GM19463 (cell line): ENCODE measurements around the gene VASH2.

ENCODE experiments used
- ATAC-seq: cut with Tn5 transposase; IDR thresholded peaks from one replicate; pipeline ENCODE4 v1.9.1; 2021; ENCODE audit warnings: mild to moderate bottlenecking, moderate library complexity; ENCODE audit not compliant: unreplicated experiment

VASH2 gene

DNA sequence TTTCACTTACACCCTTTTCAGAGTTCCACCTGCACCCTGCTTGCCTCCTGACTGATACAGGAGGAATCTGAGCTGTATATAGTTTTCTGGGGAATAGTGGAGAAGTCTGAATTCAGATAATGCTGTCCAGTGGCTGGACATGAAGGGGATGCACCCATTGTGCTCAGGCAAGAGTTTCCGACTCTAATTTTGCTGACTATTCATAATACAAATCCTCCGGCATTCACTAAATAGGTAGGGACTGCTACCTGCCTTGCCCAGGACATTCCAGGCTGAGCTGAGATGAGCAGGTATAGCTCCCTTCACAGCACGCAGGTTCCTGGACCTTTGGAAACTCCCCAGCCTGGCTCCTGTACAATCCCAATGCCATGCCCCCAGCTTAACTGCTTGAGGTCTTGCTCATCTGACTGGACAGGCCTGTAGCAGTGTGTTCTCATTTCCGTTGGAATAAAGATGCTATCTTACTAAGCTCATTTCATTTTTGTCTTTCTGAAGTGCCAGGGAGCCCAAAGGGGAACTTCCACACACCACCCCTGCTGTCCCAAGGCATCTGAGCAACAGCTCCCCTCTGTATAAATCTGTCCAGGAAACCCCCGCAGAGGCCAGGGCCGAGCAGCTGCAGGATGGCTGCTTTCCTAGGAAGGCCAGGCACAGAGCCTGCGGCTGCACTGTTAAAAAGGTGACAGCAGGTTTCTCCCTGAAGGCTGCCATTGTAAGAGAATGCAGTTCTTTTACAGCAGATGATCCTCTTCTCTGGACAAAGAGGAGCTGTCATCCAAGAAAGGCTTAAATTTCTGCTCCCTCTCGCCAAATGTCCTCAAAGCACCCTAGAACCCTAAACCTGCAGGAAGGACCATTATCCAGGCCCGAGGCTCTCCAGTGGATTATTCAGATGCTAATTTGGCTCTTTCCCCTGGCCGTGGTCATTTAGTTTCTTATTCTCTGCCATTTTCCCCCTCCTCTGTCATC is 21.7 kb upstream of the VASH2 start:
- ATAC-seq, result peak; percentile 69

DNA sequence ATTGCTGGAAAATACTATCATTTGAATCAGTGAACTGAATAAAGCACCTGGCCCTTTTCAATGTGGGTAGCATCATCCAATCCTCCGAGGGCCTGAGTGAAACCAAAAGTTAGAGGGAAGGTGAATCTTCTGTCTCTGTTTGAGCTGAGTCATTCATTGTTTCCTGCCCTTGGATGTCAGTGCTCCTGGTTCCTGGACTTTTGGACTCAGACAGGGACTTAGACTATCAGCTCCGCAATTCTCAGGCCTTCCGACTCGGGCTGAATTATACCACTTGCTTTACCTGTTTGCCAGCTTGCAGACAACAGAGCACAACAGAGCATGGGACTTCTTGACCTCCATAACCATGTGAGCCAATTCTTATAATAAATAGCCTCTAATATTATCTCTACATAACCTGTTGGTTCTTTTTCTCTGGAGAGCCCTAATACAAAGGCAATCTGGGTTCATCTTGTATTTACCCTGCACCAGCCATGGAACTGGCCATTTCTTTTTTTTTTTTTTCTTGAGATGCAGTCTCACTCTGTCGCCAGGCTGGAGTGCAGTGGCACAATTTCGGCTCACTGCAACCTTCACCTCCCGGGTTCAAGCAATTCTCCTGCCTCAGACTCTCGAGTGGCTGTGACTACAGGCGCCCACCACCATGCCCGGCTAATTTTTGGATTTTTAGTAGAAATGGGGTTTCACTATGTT is 19.2 kb upstream of the VASH2 start:
- ATAC-seq, result no peak

DNA sequence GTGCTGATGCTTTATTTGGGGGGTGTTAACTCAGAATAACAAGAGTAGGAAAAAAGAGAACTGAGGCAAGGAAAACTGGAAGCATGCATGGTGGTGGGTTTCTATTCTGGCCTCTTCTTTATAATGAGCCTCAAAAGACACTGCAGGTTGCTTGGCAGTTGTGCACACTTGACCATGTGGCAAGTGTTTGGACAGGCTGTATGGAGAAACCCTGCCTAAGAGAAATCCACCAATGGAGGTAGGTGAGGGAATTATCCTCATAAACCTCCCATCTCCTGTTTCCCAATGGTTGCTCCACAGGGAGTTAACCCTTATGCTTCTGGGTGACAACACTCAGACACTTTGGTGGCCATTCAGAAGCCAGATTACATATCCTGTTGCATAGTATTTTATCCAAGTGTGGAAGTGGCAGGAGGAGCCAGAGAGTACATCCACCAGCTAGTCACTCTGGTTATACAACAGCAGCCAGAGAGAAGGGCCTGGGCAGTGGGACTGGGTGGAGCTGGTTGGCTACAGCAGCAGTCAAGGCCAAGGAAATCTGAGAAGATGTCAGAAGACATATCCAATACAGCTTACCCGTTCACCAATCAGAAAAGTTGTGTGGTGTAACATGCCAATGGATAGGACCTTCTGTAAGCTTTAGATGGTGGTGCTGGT is 16.4 kb upstream of the VASH2 start:
- no peak for ATAC-seq

DNA sequence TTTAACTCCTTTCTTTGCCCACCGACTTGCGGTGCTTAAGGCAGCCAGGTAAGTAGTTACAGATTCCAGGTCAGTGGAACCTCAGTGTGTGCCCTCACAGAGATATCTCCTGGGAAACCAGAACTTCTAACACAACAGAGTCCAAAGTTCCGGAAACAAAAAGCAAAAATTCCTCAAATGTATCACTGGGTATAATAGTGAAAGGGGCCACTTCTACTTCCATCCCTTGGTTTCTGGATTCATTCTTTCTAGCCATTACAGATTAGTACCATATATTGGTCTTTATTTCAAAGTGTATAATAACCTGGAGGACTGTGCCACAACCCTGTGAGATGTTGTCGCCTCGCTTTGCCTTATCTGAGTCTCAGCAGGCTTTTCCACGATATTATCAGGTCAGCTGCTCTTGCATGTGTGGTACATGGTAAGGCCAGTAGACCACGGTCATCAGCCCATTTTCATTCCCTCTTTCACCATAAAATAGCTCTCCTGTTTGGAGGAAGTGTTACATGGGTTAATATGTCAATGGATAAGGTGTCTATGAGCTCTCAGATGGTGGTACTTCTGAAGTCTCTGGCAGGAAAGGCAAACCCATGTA is 14.9 kb upstream of the VASH2 start:
- ATAC-seq, result no peak

DNA sequence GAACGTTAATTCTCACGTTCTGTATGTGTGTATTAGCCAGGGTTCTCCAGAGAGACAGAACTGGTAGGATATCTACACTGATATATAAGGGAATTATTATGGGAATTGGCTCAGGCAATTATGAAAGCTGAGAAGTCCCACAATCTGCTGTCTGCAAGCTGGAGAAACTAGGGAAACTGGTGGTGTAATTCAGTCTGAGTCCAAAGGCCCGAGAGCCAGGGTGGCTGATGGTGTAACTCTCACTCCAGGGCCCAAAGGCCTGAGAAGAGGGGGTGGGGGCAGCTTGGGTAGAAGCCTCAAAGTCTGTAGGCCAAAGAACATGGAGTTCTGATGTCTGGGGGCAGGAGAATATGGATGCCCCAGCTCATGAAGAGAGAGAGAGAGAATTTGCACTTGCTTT is 13.3 kb upstream of the VASH2 start:
- ATAC-seq, result no peak

DNA sequence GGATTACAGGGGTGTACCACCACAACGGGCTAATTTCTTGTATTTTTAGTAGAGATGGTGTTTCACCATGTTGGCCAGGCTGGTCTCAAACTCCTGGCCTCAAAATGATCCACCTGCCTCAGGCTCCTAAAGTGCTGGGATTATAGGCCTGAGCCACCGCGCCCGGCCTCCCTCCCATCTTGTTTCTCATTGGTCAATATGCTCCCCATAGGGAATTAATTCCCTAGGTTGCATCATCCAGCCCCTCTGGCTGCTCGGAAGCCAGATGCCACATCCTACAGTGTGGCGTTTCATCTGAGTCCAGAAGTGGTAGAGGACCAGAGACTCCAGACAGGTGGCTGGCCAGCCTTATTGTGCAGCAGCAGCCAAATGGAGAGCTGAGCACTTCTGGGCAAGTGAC is 11.5 kb upstream of the VASH2 start:
- ATAC-seq, result no peak

DNA sequence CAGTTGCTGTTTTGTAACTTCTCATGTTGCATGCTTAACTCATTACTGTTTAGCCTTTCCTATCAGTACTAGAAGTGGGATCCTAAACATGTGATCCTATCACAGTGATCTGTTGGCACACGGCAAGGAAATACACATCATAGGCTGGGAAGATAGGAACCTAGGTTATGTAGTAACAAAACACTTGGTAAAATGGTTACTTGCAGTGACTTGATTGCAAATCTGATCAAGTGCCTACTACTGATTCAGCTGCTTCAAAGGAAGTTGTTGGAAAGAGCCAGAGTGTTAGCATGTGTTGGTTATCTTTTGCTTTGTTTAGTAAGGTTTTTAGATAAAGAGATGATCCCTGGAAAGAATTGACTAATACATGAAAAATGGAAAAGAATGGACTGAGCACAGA is 8.9 kb upstream of the VASH2 start:
- ATAC-seq, result no peak

DNA sequence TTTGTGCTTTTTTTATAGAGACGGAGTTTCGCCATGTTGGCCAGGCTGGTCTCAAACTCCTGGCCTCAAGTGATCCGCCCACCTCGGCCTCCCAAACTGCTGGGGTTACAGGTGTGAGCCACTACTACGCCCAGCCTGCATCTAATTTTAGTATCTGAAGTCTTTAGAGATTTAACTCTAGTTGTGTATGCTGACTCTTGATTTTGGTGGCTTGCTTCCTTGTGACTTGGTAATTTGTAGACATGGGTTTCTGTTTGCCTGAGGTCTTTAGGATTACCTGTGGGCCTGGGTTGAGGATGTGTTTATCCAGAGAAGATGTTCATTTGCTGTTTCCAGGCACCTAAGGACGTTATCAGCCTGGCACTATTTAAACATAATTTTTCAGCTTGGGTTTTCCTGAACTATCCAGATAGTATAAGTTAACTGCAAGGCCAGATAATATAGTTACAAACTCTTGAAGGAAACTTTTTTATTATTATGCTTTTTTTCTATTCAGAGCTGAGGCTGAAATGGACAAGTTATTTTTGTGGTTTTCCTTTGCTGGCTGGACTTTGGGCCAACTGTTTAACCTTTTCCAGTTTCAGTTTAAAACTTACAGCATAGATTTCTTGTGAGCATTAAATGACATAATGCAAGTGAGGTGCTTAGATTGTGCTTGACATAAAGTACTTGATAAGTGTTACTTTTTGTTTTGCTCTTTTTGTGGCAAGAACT is 7.5 kb upstream of the VASH2 start:
- ATAC-seq, result no peak

DNA sequence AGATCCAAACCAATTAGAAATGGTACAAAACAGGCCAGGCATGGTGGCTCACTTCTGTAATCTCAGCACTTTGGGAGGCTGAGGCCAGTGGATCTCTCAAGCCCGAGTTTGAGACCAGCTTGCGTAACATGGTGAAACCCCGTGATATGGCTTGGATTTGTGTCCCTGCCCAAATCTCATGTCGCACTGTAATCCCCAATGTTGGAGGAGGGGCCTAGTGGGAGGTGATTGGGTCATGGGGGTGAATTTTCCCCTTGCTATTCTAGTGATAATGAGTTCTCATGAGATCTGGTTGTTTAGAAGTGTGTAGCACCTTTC is 7.0 kb upstream of the VASH2 start:
- no peak for ATAC-seq

DNA sequence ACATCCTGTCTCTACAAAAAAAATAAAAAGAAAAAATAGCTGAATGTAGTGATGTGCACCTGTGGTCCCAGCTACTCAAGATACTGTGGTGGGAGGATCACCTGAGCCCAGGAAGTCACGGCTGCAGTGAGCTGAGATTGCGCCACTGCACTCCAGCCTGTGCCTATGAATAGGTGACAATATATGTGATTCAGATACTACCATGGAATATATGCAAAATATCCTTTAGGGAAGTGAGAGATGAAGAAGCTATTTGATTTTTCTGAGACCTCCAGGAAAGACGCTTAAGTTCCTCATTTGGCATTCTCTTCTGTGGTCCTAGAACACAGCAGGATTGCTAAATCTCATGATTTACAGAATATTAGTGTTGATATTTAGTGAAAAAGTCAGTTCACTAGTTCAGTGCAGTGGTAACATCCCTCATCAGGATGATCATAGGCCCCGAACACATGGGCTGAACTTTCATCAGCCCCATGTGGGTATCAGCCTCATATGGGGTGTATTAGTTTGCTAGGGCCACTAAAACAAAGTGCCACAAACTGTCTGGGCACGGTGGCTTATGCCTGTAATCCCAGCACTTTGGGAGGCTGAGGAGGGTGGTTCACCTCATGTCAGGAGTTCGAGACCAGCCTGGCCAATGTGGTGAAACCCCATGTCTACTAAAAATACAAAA is 6.0 kb upstream of the VASH2 start:
- ATAC-seq, result peak; percentile 52

DNA sequence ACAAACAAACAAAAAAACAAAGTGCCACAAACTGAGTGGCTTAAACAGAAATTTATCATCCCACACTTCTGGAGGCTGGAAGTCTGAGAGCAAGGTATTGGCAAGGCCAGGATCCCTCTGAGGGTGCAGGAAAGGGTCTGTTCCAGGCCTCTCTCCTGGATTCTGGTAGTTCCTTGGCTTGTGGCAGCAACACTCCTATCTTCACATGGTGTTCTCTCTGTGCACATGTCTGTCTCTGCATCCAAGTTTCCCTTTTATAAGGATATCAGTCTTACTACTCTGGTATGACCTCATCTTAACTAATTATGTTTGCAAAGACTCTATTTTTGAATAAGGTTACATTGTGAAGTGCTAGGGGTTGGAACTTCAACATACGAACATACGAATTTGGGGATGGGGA is 5.3 kb upstream of the VASH2 start:
- no peak for ATAC-seq

DNA sequence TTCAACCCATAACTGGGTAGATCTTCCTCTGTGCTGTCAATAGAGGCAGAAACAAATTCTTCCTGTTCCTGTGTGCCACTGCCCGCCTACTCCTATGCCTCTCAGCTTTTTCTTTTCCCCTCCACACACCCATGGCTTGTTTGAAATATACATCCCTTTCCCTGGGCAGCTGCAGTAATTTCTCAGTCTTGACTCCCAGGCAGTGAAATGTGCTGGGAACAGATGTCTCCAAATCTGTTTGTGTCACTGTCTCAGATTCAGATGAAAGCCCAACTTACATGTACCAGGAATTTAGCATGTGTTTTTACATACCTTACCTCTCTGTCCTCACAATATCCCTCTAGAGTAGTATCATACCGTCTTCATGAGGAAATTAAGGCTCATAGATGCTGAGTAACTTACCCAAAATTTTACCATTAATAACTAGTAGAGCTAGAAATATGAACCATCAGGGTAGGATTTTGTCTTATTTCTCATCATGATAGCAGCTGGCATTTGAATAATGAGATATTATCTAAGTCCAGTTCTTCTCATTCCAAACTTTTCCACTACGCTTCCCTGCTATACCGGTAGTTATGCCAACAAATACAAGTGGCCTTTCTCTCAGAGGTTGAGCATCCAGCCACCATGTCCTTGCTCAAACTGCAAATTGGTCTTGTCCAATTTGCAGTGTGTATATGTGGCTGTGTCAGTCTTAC is 4.7 kb upstream of the VASH2 start:
- no peak for ATAC-seq

DNA sequence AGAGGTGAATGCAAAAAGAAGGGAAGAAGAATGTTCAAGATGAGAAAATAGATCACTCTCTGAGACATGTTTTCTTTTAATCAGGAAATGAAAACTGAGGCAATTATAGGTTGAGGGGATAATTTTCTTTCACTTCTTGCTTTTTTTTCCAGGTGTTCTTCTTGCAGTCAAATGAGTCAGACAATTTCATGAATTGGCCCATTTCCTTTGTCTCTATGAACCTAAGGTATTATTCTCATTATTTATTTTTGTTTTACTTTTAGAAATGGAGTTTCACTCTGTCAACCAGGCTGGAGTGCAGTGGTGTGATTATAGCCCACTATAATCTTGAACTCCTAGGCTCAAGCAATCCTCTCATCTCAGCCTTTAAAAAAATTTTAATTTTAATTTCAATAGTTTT is 3.5 kb upstream of the VASH2 start:
- ATAC-seq, result no peak

DNA sequence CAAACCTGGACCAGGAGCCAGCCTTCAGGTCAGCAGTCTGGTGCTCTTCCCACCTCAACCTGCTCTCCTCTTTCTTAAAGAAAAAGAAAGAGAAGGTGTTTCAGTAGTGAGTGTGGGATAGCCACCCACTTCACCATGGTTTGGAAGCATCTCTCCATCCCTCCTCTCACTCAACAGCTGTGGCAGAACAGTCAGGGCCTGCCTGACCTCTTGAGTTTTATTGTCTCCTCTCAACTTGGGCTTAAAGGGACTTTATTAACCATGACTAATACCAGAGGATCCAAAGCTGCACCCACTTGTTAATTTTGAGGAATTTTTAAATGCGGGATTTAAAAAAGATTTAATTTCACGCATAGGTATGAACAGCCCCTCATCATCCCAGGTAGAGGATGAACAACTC is 570 bp upstream of the VASH2 start:
- no peak for ATAC-seq

DNA sequence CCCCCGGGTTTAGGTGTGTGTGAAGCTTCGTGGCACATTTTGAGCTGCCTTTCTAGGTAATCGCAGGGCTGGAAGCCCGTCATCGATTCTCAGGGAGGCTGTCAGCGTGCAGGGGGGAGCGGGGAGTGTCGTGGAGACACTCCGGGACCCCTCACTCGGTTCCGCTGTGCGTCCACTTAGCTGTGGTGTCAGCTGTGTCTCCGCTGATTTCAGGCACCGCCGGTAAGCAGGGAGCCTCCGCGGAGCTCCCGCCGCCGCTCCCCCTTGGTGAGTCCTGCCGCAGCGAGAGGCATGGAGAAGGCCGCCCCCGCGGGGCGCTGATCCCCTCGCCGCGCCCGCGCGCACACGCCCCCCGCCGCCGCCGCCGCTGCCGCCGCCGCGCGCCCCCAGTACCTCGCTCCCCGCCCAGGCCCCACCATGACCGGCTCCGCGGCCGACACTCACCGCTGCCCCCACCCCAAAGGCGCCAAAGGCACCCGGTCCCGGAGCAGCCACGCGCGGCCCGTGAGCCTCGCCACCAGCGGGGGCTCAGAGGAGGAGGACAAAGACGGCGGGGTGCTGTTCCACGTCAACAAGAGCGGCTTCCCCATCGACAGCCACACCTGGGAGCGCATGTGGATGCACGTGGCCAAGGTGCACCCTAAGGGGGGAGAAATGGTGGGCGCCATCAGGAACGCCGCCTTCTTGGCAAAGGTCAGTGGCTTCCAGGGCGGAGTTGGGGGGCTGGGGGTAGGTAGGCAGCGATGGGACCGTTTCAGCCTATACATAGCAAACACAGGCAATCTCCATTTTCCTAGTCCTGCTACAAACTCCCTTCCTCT is 995 bp downstream of the VASH2 start:
- ATAC-seq, result no peak

DNA sequence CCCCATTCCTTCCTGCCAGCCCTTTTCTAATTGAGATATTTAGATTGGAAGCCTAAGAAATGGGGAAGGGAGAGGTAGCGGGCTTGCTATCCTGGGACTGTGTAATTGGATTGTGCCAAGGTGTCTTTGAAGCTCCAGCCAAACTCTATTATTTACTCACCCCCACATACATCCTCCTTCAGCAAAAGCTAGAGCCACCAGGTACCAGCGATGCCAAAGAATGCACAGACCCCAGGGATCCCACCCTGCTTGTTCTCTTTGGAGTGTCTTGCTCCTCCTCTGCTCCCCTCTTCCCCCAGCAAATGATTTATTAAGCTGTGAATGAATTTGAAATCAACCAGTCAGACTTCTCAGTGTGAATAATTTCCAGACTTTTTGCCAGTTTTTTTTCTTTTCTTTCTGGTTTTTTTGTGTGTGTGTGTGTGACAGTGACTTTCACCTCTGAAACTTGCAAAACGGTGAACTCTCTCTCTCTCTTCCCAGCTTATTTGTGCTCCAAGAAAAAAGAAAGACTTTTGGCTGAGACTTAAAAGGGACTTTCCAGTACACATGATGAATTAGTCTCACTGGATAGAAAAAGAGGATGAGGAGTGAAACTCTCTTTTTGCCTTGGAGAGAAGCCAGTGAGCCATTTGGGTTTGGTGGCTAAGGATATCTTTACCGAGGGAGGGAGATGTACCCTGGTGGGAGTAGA is 1.8 kb downstream of the VASH2 start:
- no peak for ATAC-seq

DNA sequence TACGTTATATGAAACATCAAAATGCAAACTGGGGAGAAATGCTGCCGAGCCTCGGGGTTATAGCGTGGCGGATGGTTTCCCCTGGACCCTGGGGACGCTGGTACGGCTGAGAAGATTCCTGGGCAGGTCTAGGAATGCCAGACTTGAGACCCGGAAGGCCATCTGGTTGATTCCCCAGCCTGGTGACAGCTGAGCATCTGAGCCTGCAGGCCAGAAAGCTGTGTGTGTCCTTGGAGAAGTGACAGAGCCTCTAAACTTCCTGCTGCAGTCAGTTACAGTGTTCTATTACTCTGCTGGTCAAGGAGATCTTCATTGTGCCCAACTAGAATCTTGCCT is 2.3 kb downstream of the VASH2 start:
- no peak for ATAC-seq

DNA sequence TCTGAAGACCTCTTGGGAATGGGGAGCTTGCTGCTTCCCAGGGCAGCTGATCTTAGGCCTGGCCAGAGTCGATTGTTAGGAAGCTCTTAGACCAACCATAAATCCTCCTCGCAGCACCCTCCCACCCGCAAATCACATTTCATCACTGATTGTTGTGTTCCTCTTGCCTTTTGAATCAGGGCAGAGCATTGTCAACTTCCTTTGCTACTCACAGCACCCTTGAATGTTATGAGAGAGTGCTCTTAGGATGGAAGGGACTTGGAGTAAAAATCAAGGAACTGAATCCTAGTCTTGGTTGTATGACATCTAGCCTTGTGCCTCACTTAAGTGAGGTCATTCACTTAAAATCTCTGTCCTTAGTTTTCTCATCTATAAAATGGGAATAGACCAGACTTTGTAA is 3.0 kb downstream of the VASH2 start:
- ATAC-seq, result no peak
